SK-N-SH treated with all-trans-retinoic acid at 6 μM for 48 hours (cell line): ENCODE results near the gene YIPF2.

Source experiments
- ARNTL ChIP-seq: fragments of 450-650 bp; formaldehyde crosslinking; IDR thresholded peaks from 2 replicates; pipeline ENCODE4 v1.5.0; 2020; ENCODE audit warnings: low read depth, mild to moderate bottlenecking, moderate library complexity, borderline replicate concordance
- CSDC2 ChIP-seq: fragments of 250-450 bp; sonication (Bioruptor Pico); IDR thresholded peaks from 2 replicates; pipeline ENCODE4 v1.5.0; 2020; ENCODE audit warnings: mild to moderate bottlenecking, moderate library complexity
- ESRRG ChIP-seq: fragments of 250-450 bp; sonication (Bioruptor Pico); IDR thresholded peaks from 2 replicates; pipeline ENCODE4 v1.6.1; 2021; ENCODE audit warnings: mild to moderate bottlenecking
- SNAI2 ChIP-seq: fragments of 250-450 bp; sonication (Bioruptor Pico); IDR thresholded peaks from 2 replicates; pipeline ENCODE4 v1.5.0; 2020; ENCODE audit warnings: mild to moderate bottlenecking, moderate library complexity
- ZC3H10 ChIP-seq: fragments of 250-450 bp; sonication (Bioruptor Pico); IDR thresholded peaks from 2 replicates; pipeline ENCODE4 v1.5.1; 2021; ENCODE audit warnings: mild to moderate bottlenecking, moderate library complexity
- ZFP30 ChIP-seq: fragments of 450-650 bp; formaldehyde crosslinking; IDR thresholded peaks from 2 replicates; pipeline ENCODE4 v1.5.0; 2022; ENCODE audit warnings: mild to moderate bottlenecking, moderate library complexity
- ZNF565 ChIP-seq: fragments of 450-650 bp; formaldehyde crosslinking; conservative IDR thresholded peaks from 2 replicates; pipeline ENCODE4 v1.5.0; 2020; ENCODE audit warnings: low read depth, mild to moderate bottlenecking, moderate library complexity
- ZNF8 ChIP-seq: fragments of 450-650 bp; formaldehyde crosslinking; IDR thresholded peaks from 2 replicates; pipeline ENCODE4 v1.5.0; 2020; ENCODE audit warnings: mild to moderate bottlenecking, moderate library complexity
- TF ChIP-seq, protein P1 (sequence below): fragments of 250-450 bp; sonication (Bioruptor Pico); IDR thresholded peaks from 2 replicates; pipeline ENCODE4 v1.8.0; 2021; ENCODE audit warnings: low read depth, mild to moderate bottlenecking, moderate library complexity, borderline replicate concordance
- TF ChIP-seq, protein P2 (sequence below): fragments of 250-450 bp; sonication (Bioruptor Pico); IDR thresholded peaks from 2 replicates; pipeline ENCODE4 v1.5.1; 2020; ENCODE audit warnings: low read depth, mild to moderate bottlenecking, moderate library complexity

DNA sequence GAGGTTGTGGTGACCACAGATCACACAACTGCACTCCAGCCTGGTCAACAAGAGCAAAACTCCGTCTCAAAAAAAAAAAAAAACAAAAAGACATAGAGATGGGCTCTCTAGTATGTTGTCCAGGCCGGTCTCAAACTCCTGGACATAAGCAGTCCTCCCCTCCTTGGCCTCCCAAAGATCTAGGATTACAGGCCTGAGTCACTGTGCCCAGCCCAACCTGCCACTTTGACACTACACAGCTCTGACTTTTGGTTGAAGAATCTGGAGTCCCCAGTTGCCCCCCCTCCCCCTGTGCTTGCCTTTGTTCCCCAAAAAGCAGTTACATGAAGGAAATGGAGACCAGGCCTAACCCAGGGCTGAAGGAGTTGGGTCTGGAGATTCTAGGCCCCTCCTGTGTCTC is 44.2 kb downstream of the YIPF2 start:
- TF ChIP-seq, protein P1, sequence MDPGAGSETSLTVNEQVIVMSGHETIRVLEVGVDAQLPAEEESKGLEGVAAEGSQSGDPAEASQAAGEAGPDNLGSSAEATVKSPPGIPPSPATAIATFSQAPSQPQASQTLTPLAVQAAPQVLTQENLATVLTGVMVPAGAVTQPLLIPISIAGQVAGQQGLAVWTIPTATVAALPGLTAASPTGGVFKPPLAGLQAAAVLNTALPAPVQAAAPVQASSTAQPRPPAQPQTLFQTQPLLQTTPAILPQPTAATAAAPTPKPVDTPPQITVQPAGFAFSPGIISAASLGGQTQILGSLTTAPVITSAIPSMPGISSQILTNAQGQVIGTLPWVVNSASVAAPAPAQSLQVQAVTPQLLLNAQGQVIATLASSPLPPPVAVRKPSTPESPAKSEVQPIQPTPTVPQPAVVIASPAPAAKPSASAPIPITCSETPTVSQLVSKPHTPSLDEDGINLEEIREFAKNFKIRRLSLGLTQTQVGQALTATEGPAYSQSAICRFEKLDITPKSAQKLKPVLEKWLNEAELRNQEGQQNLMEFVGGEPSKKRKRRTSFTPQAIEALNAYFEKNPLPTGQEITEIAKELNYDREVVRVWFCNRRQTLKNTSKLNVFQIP (CRISPR knock-in tag) = no peak
- no peak for TF ChIP-seq SNAI2 (CRISPR knock-in tag)
- TF ChIP-seq CSDC2 = no peak
- no peak for TF ChIP-seq ESRRG (CRISPR knock-in tag)
- no peak for TF ChIP-seq ARNTL (CRISPR knock-in tag)
- no peak for TF ChIP-seq ZFP30
- TF ChIP-seq, protein P2, sequence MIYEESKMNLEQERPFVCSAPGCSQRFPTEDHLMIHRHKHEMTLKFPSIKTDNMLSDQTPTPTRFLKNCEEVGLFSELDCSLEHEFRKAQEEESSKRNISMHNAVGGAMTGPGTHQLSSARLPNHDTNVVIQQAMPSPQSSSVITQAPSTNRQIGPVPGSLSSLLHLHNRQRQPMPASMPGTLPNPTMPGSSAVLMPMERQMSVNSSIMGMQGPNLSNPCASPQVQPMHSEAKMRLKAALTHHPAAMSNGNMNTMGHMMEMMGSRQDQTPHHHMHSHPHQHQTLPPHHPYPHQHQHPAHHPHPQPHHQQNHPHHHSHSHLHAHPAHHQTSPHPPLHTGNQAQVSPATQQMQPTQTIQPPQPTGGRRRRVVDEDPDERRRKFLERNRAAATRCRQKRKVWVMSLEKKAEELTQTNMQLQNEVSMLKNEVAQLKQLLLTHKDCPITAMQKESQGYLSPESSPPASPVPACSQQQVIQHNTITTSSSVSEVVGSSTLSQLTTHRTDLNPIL (CRISPR knock-in tag) = no peak
- no peak for TF ChIP-seq ZNF565
- TF ChIP-seq ZNF8 (CRISPR knock-in tag) = no peak
- no peak for TF ChIP-seq ZC3H10 (CRISPR knock-in tag)
